ENCODE results near the gene NKAIN1.

- TF ChIP-seq CTCF (IDR thresholded peaks at IDR 0.05) (no peak), POLR2A (IDR thresholded peaks at IDR 0.05) (no peak), POLR2AphosphoS5 (IDR thresholded peaks at IDR 0.05) (no peak)
Observed at GRCh38 chr1:31264790-31265386, 25.2 kb upstream of the NKAIN1 start.
